ENCODE results near the gene TRIM33. TPM values are rescaled to one million over a fixed set of nuclear protein-coding genes. Genes with fewer than 3 reads are reported as not detected.

Gene TRIM33
- total and polyA plus RNA-seq, 2 of the 13 experiments (the other 11 are each of a cell fraction or from before 2014, with no cell fraction given) = 35.5 to 42.2 TPM

DNA sequence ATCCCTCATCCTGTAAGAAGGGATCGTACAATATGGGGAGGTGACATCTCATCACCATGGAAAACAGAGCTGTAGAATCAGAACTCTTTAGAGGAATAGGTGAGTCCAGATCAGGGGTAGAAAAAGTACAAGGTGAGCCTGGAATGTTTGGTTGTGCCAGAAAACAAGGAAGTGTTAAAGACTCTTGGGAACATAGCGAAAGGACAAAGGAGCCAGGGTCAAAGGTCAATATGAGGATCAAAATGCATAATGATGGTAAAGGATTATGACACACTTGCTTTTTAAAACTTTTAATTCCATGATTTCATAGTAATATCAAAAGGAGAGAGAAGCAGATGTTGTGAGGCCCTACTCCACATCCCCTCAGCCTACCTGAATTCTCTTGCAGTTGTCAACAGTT lies 19.2 kb upstream of the TRIM33 start:
- Histone ChIP-seq H3K4me3 (replicated peaks in 1 of 3; ENCODE audit: insufficient read depth in 1 of 3, low read depth in 2 of 3, low read length in 3 of 3) (no peak overlapping the region), H4K20me1 (ENCODE audit: insufficient read depth, low read length) (no peaks in the 10 kb centered on the region), H3K36me3 (replicated peaks in 1 of 2; ENCODE audit: control insufficient read depth in 1 of 2, insufficient read depth in 2 of 2, low read length in 2 of 2) (no peaks in the 10 kb centered on the region), H3K4me2 (ENCODE audit: low read depth, low read length) (no peak overlapping the region), H3K79me2 (ENCODE audit: insufficient read depth, low read length) (no peaks in the 10 kb centered on the region), H3K4me1 (ENCODE audit: insufficient read depth, low read length) (no peaks in the 10 kb centered on the region), H3K27me3 (ENCODE audit: control insufficient read depth in 1 of 2, insufficient read depth in 2 of 2, low read length in 2 of 2) (peaks cover 0 to 2% of the 10 kb centered on the region in 2 experiments; a peak in 2 of 5 replicates), H3K9ac (ENCODE audit: insufficient read depth, low read depth, low read length) (no peak overlapping the region), H3K27ac (ENCODE audit: extremely low read length, insufficient read depth, low read length) (no peak overlapping the region), H2AFZ (ENCODE audit: low read length) (no peak overlapping the region), H3K9me3 (ENCODE audit: low read length) (no peaks in the 10 kb centered on the region)
- in situ Hi-C loops (cut with HindIII; ENCODE audit: extremely low pct_ligation_motif_present, low pct_unique_long_range_greater_than_20kb) (no loop called here), intact Hi-C loops (cut with micrococcal nuclease; ENCODE audit: unreplicated experiment) (no loop called here)
- WGBS (ENCODE audit: low lambda C conversion rate) = 47% methylated on average over 2 of the region's 2 CpGs
- BruUV-seq (replicated peaks) = no TSS peak
- no peak for DNase-seq (ENCODE audit: low spot score)
- ChIA-PET CTCF (ENCODE audit: low intra/inter-chr PET ratio, low total read pairs) (no interaction called here), POLR2A (no interaction called here)
- TF ChIP-seq, protein P1, sequence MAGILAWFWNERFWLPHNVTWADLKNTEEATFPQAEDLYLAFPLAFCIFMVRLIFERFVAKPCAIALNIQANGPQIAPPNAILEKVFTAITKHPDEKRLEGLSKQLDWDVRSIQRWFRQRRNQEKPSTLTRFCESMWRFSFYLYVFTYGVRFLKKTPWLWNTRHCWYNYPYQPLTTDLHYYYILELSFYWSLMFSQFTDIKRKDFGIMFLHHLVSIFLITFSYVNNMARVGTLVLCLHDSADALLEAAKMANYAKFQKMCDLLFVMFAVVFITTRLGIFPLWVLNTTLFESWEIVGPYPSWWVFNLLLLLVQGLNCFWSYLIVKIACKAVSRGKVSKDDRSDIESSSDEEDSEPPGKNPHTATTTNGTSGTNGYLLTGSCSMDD (CRISPR knock-in tag; IDR thresholded peaks at IDR 0.05) = no peak
- no peak for TF ChIP-seq RELA (CRISPR knock-in tag; IDR thresholded peaks at IDR 0.05)
- no peak for TF ChIP-seq GTF2F1 (IDR thresholded peaks at IDR 0.05; ENCODE audit: low read length)
- TF ChIP-seq GABPA (IDR thresholded peaks at IDR 0.05; ENCODE audit: low read depth, low read length) = no peak
- no peak for TF ChIP-seq GABPA (CRISPR knock-in tag; IDR thresholded peaks at IDR 0.05; ENCODE audit: low read depth)
- TF ChIP-seq NR2F6 (IDR thresholded peaks at IDR 0.05) = no peak
- no peak for TF ChIP-seq NR2F6 (CRISPR knock-in tag; IDR thresholded peaks at IDR 0.05)
- TF ChIP-seq ZBTB38 (CRISPR knock-in tag; IDR thresholded peaks at IDR 0.05) = no peak
- TF ChIP-seq GATAD2A (CRISPR knock-in tag; IDR thresholded peaks at IDR 0.05) = no peak
- no peak for TF ChIP-seq ZNF33A (CRISPR knock-in tag; IDR thresholded peaks at IDR 0.05; ENCODE audit: borderline replicate concordance)
- TF ChIP-seq, protein P2, sequence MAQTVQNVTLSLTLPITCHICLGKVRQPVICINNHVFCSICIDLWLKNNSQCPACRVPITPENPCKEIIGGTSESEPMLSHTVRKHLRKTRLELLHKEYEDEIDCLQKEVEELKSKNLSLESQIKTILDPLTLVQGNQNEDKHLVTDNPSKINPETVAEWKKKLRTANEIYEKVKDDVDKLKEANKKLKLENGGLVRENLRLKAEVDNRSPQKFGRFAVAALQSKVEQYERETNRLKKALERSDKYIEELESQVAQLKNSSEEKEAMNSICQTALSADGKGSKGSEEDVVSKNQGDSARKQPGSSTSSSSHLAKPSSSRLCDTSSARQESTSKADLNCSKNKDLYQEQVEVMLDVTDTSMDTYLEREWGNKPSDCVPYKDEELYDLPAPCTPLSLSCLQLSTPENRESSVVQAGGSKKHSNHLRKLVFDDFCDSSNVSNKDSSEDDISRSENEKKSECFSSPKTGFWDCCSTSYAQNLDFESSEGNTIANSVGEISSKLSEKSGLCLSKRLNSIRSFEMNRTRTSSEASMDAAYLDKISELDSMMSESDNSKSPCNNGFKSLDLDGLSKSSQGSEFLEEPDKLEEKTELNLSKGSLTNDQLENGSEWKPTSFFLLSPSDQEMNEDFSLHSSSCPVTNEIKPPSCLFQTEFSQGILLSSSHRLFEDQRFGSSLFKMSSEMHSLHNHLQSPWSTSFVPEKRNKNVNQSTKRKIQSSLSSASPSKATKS (CRISPR knock-in tag; IDR thresholded peaks at IDR 0.05) = no peak
- TF ChIP-seq JUN (CRISPR knock-in tag; IDR thresholded peaks at IDR 0.05) = no peak
- no peak for TF ChIP-seq NCOA5 (CRISPR knock-in tag; IDR thresholded peaks at IDR 0.05)
- TF ChIP-seq PRDM4 (CRISPR knock-in tag; IDR thresholded peaks at IDR 0.05; ENCODE audit: borderline replicate concordance) = no peak
- no peak for TF ChIP-seq NR0B2 (CRISPR knock-in tag; IDR thresholded peaks at IDR 0.05)
- FAIRE-seq = no peak
- ATAC-seq = no peak
